ENCODE measurements around the gene VARS2.

VARS2 gene

GRCh38 chr6:30884521-30885480 is 29.2 kb upstream of the VARS2 start:
- TF ChIP-seq CTCF (IDR thresholded peaks at IDR 0.05; ENCODE audit: insufficient read depth, low read length, missing control alignments): no peak
- DNase-seq (ENCODE audit: low read depth, low spot score): no peak
- POLR2A ChIA-PET: interaction anchor here (0.6 to 1.0 kb wide), 4 partner anchors 38 to 145 kb away, joined by 3 to 5 read pairs (median 4); partner anchors contain the start of gene FLOT1
- H3K4me3 ChIP-seq (ENCODE audit: low read depth, low read length): peak overlapping the region; percentile 82
- CTCF ChIA-PET: interaction anchor here (1.0 to 13.1 kb wide), 17 partner anchors 8 to 206 kb away, joined by 3 to 472 read pairs (median 5); partner anchors contain the start of gene VARS2

GRCh38 chr6:30885481-30885998 is 28.5 kb upstream of the VARS2 start:
- CTCF ChIA-PET: interaction anchor here (1.3 to 13.1 kb wide), 11 partner anchors 8 to 194 kb away, joined by 3 to 472 read pairs (median 7); no protein-coding TSS in a partner anchor
- TF ChIP-seq CTCF (IDR thresholded peaks at IDR 0.05; ENCODE audit: insufficient read depth, low read length, missing control alignments): no peak
- DNase-seq (ENCODE audit: low read depth, low spot score): no peak
- H3K4me3 ChIP-seq (ENCODE audit: low read depth, low read length): peak overlapping the region; percentile 82
- POLR2A ChIA-PET: interaction anchor here (0.7 to 0.8 kb wide), 3 partner anchors 28 to 133 kb away, joined by 3 to 4 read pairs (median 3); partner anchors contain the start of gene VARS2

- DNase-seq (ENCODE audit: low read depth, low spot score): no peak
- POLR2A ChIA-PET: interaction anchor here (0.7 kb wide), 2 partner anchors 28 to 73 kb away, joined by 3 read pairs; partner anchors contain the start of gene VARS2
- CTCF ChIA-PET: interaction anchor here (1.1 to 13.1 kb wide), 8 partner anchors 8 to 194 kb away, joined by 4 to 472 read pairs (median 10); no protein-coding TSS in a partner anchor
- H3K4me3 ChIP-seq (ENCODE audit: low read depth, low read length): peak overlapping the region; percentile 82
- no peak for TF ChIP-seq CTCF (IDR thresholded peaks at IDR 0.05; ENCODE audit: insufficient read depth, low read length, missing control alignments)
These were observed 27.8 kb upstream of the VARS2 start for GRCh38 chr6:30885999-30886896.

GRCh38 chr6:30886897-30887255 is 27.2 kb upstream of the VARS2 start:
- POLR2A ChIA-PET: no interaction called here

More at GRCh38 chr6:30886897-30887255, 27.2 kb upstream of the VARS2 start:
- H3K4me3 ChIP-seq (ENCODE audit: low read depth, low read length): peak overlapping the region; percentile 82; the same call in 1 of the 2 replicates
- TF ChIP-seq CTCF (IDR thresholded peaks at IDR 0.05; ENCODE audit: insufficient read depth, low read length, missing control alignments): no peak
- CTCF ChIA-PET: interaction anchor here (1.1 to 13.1 kb wide), 6 partner anchors 8 to 200 kb away, joined by 4 to 472 read pairs (median 10); no protein-coding TSS in a partner anchor
- DNase-seq (ENCODE audit: low read depth, low spot score): no peak

Measured in AG04449 (cell line).